Peyer's patch (tissue), 4 donors: ENCODE data around the gene TSGA10.

ENCODE experiments used
- POLR2A ChIP-seq, 2 donors: fragments of 450-650 bp; IDR thresholded peaks; one replicate each; pipeline ENCODE4 v1.5.1; 2017; ENCODE audit warnings: antibody characterized with exemption in 2 of 2, mild to moderate bottlenecking in 2 of 2, moderate library complexity in 2 of 2
- TF ChIP-seq, protein P1 (sequence below), 6 experiments: fragments of 450-650 bp in 4 of 6; fragments of 200-600 bp in 2 of 6; sonication (generic) in 1 of 6; IDR thresholded peaks; one replicate each; pipeline ENCODE4 v1.5.1; 2017 to 2019; ENCODE audit warnings: antibody characterized with exemption in 6 of 6, mild to moderate bottlenecking in 3 of 6, moderate library complexity in 1 of 6

DNA sequence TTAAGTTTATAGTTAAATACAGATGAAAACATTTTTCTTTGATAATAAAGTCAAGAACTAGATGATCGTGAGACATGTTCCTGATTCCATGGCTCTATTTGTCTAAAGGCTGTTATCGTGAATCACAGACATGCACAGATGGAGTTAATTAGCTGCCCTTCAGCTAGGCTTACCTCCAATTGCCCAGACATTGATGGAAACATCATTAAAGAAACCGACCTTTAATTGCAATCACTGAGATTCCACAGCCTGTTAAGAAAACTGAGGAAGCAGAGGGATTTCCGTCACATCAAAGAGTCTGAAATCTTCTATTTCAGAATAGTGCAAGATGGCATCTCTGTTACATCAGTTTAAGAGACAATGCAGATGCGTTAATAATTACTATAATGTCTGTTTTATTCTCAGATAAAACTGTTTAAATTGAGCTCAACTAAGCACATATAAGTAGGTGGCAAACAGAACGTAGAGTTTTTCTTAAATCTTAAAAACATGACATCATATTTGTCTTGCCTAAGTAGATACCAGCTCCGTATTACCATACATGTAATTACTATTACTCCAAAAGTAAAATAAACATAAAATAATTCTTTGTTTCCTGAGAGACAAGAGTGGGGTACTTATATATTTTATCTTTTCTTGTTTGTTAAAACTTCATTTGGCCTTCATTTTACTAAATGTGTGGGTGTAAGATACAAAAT, 194.8 kb downstream of the TSGA10 start:
- TF ChIP-seq POLR2A (IDR thresholded peaks at IDR 0.05), result no peak
- TF ChIP-seq, protein P1, sequence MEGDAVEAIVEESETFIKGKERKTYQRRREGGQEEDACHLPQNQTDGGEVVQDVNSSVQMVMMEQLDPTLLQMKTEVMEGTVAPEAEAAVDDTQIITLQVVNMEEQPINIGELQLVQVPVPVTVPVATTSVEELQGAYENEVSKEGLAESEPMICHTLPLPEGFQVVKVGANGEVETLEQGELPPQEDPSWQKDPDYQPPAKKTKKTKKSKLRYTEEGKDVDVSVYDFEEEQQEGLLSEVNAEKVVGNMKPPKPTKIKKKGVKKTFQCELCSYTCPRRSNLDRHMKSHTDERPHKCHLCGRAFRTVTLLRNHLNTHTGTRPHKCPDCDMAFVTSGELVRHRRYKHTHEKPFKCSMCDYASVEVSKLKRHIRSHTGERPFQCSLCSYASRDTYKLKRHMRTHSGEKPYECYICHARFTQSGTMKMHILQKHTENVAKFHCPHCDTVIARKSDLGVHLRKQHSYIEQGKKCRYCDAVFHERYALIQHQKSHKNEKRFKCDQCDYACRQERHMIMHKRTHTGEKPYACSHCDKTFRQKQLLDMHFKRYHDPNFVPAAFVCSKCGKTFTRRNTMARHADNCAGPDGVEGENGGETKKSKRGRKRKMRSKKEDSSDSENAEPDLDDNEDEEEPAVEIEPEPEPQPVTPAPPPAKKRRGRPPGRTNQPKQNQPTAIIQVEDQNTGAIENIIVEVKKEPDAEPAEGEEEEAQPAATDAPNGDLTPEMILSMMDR (IDR thresholded peaks at IDR 0.05), result no peak
